LNCaP clone FGC (cell line): ENCODE data around the gene ERICH3.

ENCODE experiments used
- DNase-seq: peaks from one replicate; pipeline ENCODE4 v3.0.0-alpha.2; 2011; ENCODE audit warnings: low read depth
- H3K4me3 ChIP-seq: 2 replicates; pipeline ENCODE4 v1.5.1; 2011; ENCODE audit warnings: mild to moderate bottlenecking, low read depth, low read length, control low read depth
- TF ChIP-seq, protein P1 (sequence below): IDR thresholded peaks from 2 replicates; pipeline ENCODE4 v1.5.1; 2012; ENCODE audit warnings: mild to moderate bottlenecking; ENCODE audit not compliant: control insufficient read depth, insufficient read depth; ENCODE audit errors: extremely low read depth

Gene ERICH3

DNA sequence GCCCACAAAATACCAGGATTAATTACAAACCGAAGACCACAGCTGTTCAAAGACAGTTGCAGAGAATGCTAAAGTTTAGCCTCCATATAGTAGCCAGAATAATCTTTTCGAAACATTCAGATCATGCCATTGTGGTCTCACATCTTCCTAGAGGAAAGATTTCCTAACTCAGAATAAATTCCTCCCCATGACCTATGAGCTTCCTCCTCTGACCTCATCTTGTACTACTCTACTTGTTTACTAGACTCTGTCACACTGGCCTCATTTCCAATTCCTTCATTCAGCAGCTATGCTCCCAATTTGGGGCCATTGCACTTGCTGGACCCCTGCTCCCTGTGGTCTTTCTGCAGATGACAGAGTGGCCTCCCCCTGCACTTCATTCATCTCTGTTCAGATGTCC, 89.4 kb downstream of the ERICH3 start:
- DNase-seq: no peak
- no peak overlapping the region for H3K4me3 ChIP-seq
- TF ChIP-seq, protein P1, sequence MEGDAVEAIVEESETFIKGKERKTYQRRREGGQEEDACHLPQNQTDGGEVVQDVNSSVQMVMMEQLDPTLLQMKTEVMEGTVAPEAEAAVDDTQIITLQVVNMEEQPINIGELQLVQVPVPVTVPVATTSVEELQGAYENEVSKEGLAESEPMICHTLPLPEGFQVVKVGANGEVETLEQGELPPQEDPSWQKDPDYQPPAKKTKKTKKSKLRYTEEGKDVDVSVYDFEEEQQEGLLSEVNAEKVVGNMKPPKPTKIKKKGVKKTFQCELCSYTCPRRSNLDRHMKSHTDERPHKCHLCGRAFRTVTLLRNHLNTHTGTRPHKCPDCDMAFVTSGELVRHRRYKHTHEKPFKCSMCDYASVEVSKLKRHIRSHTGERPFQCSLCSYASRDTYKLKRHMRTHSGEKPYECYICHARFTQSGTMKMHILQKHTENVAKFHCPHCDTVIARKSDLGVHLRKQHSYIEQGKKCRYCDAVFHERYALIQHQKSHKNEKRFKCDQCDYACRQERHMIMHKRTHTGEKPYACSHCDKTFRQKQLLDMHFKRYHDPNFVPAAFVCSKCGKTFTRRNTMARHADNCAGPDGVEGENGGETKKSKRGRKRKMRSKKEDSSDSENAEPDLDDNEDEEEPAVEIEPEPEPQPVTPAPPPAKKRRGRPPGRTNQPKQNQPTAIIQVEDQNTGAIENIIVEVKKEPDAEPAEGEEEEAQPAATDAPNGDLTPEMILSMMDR: no peak

DNA sequence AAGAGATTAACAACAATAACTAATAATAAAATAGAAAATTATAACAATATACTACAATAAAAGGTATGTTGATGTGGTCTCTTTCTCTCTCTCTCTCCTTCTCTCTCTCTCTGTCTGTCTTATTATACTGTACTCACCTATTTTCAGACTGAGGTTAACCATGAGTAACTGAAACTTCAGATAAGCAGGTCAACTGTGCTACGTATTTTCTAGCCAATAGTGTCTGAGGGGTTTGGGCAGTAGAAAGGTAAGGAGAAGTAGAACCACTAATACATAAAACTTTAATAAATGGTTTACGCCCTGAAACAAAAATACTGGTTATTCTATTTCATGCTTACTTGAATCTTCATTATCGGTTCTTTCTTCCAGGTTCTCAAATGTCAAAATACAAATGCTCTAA, 90.2 kb downstream of the ERICH3 start:
- H3K4me3 ChIP-seq: no peak overlapping the region
- TF ChIP-seq, protein P1: no peak
- no peak for DNase-seq

DNA sequence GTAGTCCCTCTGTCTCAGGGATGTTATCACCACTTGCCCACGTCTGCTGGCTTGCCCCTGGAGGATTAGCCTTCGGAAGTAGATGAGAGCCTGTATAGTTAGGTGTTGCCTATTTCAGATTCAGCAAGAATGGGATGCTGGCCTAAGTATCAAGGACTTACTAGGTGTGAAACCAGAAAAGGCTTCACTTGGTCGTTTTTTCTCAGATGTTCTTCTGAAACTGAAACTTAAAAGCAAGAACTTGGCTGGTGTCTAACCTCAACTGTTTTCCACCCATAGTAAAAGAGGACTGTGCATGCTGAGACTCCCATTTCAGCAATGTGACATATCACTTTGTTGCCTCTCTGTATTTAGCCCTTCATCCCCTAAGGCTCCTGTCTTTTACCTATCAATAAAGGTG, 94.2 kb downstream of the ERICH3 start:
- no peak for DNase-seq
- no peak overlapping the region for H3K4me3 ChIP-seq
- TF ChIP-seq, protein P1: no peak

DNA sequence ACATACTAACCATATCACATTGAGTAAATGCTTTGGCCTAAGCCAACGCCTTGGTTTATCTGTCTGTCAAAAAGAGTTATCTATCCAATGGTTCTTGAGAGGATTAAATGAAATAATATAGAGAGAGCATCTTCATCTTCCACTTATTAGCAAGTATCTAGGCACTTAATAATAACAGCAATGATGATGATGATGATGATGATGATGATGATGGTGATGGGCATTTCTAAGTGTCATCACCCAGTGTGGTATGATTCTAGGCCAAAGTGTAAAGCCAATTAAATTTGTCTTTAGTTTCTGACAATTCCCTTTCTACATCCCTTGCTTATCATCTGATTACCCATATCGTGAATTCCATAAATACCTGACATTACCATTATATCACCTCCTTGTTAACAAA, 95.5 kb downstream of the ERICH3 start:
- DNase-seq: no peak
- H3K4me3 ChIP-seq: no peak overlapping the region
- TF ChIP-seq, protein P1: no peak

DNA sequence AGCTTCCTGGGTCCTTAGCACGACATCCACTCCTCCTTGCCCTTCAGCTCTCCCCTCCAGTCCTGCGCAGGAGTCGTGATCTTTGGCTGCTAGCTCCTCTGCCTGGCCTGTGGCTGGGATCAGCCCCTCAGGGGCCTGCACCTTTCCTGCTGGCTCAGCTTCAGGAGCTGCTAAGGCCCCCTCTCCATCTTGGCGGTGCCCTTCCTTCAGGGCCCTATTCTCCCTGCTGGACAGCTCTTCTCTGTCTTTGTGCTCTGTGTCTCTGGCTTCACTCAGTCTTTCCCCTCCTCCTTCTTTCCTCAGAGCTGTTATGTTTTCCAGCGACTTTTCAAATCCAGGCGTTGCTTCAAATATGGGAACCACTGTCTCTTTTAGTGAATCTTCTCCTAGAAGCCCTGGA, 101.7 kb downstream of the ERICH3 start:
- no peak overlapping the region for H3K4me3 ChIP-seq
- no peak for DNase-seq
- TF ChIP-seq, protein P1: no peak

DNA sequence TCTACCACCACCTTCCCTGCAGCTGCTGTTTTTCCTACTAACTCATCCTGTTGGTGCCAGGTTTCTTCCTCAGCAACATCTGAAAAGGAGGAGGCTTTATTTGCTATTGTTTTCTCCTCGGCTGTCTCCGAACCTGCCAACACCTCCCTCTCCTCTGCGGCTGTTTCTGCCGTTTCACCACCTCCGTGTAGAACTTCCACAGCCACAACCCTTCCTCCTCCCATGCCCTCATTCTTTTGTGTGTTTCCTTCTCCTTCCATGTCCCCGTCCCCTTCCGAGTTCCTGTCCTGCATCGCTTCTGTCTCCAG, 102.1 kb downstream of the ERICH3 start:
- TF ChIP-seq, protein P1: no peak
- no peak for DNase-seq
- no peak overlapping the region for H3K4me3 ChIP-seq

DNA sequence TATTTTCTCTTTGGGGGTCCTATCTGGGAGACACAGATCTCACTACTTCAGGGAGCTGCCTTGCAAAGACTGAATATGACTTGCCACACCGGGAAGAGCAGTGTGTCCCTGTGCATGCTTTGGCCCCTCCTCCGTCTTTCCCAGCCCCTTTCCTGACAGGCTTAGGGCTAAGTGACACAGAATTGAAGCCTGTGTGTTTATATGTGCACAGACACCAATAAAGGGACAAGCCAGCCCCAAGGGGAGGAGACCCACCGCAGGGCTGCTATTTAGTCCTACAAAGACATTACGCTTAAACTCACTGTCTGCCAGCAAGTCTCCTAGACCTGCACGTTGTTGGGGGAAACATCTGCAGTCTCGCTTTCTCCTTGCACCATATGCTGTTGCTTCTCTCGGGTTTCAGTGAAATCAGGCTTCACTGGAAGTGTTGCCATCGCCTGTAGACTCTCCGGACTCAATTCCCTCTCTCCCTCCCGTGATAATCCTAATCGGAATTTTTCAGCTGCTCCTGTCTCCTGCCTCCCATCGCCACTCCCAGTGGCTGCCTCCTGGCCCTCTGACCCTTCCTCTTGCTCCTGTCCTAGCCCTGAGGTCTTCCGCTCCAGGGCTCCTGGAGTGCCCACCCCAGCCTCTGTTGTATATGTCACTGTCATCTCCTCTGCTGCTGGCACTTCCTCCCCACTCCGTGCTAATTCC, 102.6 kb downstream of the ERICH3 start:
- no peak for DNase-seq
- no peak overlapping the region for H3K4me3 ChIP-seq
- TF ChIP-seq, protein P1: no peak
